Measurements from ENCODE around the gene SOX18.
A peak's percentile ranks its signal among the peaks of the same experiment; 100 is the strongest.

- TF ChIP-seq CTCF (conservative IDR thresholded peaks at IDR 0.05 in 1 of 2, IDR thresholded peaks at IDR 0.05 in 1 of 2; ENCODE audit: low read depth in 1 of 2, low read length in 2 of 2), result peak; percentile 50 to 53
- TF ChIP-seq EZH2 (IDR thresholded peaks at IDR 0.05; ENCODE audit: low read length, missing control alignments), result no peak
Measured at GRCh38 chr20:64038565-64039292, 10.7 kb downstream of the SOX18 start.

All from fibroblast of lung (primary cell).